22Rv1 (cell line): ENCODE results near the gene GOLGA5.
A peak's percentile ranks its signal among the peaks of the same experiment; 100 is the strongest.
"Not testable (repeated sequence)": the region's sequence is repeated elsewhere in the genome, so short reads cannot be mapped to it uniquely, and the experiment has no call there.

Source experiments
- H3K27ac ChIP-seq: fragments of 450-650 bp; 2 replicates; pipeline ENCODE4 v1.5.1; 2017
- CTCF ChIP-seq: fragments of 450-650 bp; IDR thresholded peaks from 2 replicates; pipeline ENCODE4 v1.5.1; 2017; ENCODE audit warnings: mild to moderate bottlenecking
- ZFX ChIP-seq: fragments of 450-650 bp; IDR thresholded peaks from 2 replicates; pipeline ENCODE4 v1.6.1; 2017; ENCODE audit warnings: antibody characterized with exemption, borderline replicate concordance

Gene GOLGA5

GRCh38 chr14:92793709-92794546, at the start of gene GOLGA5:
TSS of gene GOLGA5 (plus strand) at chr14:92794305. CDS start at chr14:92797438, 3,133 bp downstream.
- TF ChIP-seq CTCF = no peak
- TF ChIP-seq ZFX = no peak
- peak within 1 kb of the TSS; percentile 67 for H3K27ac ChIP-seq

GRCh38 chr14:92747701-92748258, 46.3 kb upstream of the GOLGA5 start:
- 0 out of 2 replicates have a peak overlapping the region, but pooled peaks have one; percentile 36 for H3K27ac ChIP-seq
- TF ChIP-seq CTCF = no peak
- no peak for TF ChIP-seq ZFX

DNA sequence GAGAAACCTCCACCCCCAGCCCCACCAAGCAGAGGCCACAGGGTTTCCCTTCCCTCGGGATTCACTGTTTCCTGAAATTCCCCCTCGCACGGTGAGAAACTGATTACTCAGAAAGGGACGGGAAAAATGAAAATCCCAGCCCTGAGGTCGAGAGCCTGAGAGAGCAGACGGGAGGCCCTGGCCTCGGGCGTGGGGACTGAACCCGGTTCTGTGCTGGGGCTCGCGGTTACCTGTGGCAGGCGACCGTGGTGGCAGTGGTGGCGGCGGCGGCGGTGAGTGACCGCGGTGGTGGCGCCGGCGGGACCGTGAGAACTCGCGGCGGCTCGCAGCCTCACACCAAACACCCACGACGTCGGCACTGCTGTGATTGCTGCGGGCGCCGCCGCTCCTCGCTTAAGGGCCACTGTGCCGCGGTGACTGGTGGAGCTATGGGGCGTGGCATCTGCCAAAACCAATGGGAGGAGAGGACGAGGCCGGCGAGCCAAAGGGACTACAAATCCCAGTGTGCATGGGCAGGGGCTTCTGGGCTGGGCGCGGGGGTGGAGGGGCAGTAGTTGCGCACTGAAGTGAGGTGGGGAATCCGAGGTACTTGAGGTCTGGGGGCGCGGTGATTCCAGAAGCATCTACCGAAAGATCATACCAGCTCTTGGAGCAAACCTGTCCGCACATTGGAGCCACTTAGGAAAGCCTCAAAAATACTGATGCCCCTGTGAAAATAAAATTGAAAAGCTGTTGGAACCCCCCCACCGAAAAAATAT, 45.7 kb upstream of the GOLGA5 start, which contains the start of gene LGMN:
Gene LGMN (minus strand): TSS at position 369 of the 758 bp plus-strand sequence. CDS start 15,841 bp downstream, outside the sequence.
- TF ChIP-seq ZFX = no peak
- TF ChIP-seq CTCF = no peak
- H3K27ac ChIP-seq = 0 out of 2 replicates have a peak within 1 kb of the TSS, but pooled peaks have one; percentile 36

DNA sequence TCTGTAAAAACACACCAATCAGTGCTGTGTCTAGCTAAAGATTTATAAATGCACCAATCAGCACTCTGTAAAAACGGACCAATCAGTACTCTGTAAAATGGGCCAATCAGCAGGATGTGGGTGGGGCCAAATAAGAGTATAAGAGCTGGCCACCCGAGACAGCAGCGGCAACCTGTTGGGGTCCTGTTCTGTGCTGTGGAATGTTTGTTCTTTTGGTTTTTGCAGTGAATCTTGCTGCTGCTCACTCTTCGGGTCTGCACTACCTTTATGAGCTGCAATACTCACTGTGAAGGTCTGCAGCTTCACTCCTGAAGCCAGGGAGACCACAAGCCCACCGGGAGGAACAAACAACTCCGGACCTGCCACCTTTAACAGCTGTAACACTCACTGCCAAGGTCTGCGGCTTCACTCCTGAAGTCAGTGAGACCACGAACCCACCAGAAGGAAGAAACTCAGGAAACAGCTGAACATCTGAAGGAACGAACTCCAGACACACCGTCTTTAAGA, 43.8 kb upstream of the GOLGA5 start:
- H3K27ac ChIP-seq = not testable (repeated sequence)

DNA sequence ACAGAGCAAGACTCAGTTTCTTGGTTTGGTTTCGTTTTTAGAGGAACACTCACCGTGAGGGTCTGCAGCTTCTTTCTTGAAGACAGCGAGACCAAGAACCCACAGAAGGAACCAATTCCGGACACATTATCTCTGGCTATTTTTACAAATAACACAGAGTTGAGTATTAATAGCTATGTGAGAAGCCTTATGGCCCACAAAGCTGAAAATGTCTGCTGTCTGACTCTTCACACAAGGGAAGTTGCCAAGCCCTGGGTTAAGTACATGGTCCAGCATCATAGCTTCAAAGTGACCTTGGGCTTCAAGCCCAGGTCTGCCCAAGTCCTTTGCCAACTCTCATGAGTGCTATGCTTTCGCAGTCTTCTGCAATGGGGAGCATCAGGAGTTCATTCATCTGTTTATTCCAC, 43.1 kb upstream of the GOLGA5 start:
- no peak overlapping the region for H3K27ac ChIP-seq
- TF ChIP-seq ZFX (no peak), CTCF (no peak)

DNA sequence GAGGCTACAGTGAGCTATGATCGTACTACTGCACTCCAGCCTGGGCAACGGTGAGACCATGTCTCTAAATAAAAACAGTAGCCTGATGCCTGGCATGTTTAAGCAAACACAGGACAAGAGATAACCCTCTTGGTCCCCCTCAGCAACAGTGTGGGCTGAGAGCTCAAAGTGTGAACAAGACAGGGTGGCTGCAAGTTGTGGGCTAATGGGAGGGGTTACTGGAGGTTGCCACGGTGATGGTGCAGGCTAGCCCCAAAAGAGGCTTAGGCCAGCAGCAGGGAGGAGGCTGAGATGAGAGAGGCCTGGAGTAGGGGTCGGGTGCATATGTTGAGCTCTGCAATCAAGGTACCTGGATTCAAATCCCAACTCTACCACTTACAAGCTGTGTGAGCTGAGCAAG, 42.3 kb upstream of the GOLGA5 start:
- no peak overlapping the region for H3K27ac ChIP-seq
- TF ChIP-seq CTCF (no peak), ZFX (no peak)

DNA sequence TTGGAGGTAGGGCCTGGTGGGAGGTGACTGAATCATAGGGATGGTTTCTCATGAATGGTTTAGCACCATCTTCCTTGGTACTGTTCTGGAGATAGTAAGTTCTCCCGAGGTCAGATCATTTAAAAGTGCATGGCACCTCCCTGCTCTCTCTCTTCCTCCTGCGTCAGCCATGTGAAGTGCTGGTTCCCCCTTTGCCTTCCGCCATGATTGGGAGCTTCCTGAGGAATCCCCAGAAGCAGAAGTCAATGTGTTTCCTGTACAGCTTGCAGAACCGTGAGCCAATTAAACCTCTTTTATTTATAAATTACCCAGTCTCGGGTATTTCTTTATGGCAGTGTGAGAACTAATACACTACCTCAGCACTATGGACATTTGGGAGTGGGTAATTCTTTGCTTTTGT, 40.9 kb upstream of the GOLGA5 start:
- H3K27ac ChIP-seq = no peak overlapping the region
- no peak for TF ChIP-seq ZFX
- TF ChIP-seq CTCF = no peak
